Smooth muscle cell (in vitro differentiated cells): ENCODE results near the gene SAT2. TPM values are rescaled to one million over a fixed set of nuclear protein-coding genes. Genes with fewer than 3 reads are reported as not detected.
"Not testable (repeated sequence)": the region's sequence is repeated elsewhere in the genome, so short reads cannot be mapped to it uniquely, and the experiment has no call there.

Source experiments
- DNase-seq: peaks from one replicate; lab custom pipeline; 2025; ENCODE audit not compliant: unreplicated experiment; lab: John Stamatoyannopoulos, UW
- H2AFZ ChIP-seq: fragments of 200-600 bp; sonication (generic); 2 replicates; pipeline ENCODE4 v1.6.0; 2016; ENCODE audit warnings: antibody characterized with exemption, low read depth, mild to moderate bottlenecking
- H3F3A ChIP-seq: fragments of 200-600 bp; sonication (generic); 2 replicates; pipeline ENCODE4 v1.6.0; 2017; ENCODE audit warnings: antibody characterized with exemption, low read depth
- H3K27ac ChIP-seq: fragments of 200-600 bp; sonication (generic); 2 replicates; pipeline ENCODE4 v1.5.1; 2016; ENCODE audit warnings: low read depth, mild to moderate bottlenecking
- H3K27me3 ChIP-seq: fragments of 200-600 bp; sonication (generic); 2 replicates; pipeline ENCODE4 v1.6.1; 2016; ENCODE audit warnings: low read depth, mild to moderate bottlenecking
- H3K36me3 ChIP-seq: fragments of 200-600 bp; sonication (generic); 2 replicates; pipeline ENCODE4 v1.5.1; 2016; ENCODE audit warnings: low read depth
- H3K4me1 ChIP-seq: fragments of 200-600 bp; sonication (generic); 2 replicates; pipeline ENCODE4 v1.5.1; 2016; ENCODE audit warnings: low read depth
- H3K4me2 ChIP-seq: fragments of 200-600 bp; sonication (generic); 2 replicates; pipeline ENCODE4 v1.6.0; 2016; ENCODE audit warnings: mild to moderate bottlenecking
- H3K4me3 ChIP-seq: fragments of 200-600 bp; sonication (generic); 2 replicates; pipeline ENCODE4 v1.5.1; 2016; ENCODE audit warnings: mild to moderate bottlenecking
- H3K79me2 ChIP-seq: fragments of 200-600 bp; sonication (generic); 2 replicates; pipeline ENCODE4 v1.6.0; 2016; ENCODE audit warnings: low read depth, mild to moderate bottlenecking
- H3K9ac ChIP-seq: fragments of 200-600 bp; sonication (generic); 2 replicates; pipeline ENCODE4 v1.6.0; 2016; ENCODE audit warnings: low read depth
- H3K9me3 ChIP-seq: fragments of 200-600 bp; sonication (generic); replicated peaks from 2 replicates; pipeline ENCODE4 v1.5.1; 2016; ENCODE audit warnings: low read depth
- H4K20me1 ChIP-seq: fragments of 200-600 bp; sonication (generic); 2 replicates; pipeline ENCODE4 v1.6.0; 2016; ENCODE audit warnings: low read depth
- CTCF ChIP-seq: fragments of 200-600 bp; sonication (generic); IDR thresholded peaks from 2 replicates; pipeline ENCODE4 v1.5.1; 2017; ENCODE audit warnings: borderline replicate concordance, mild to moderate bottlenecking, antibody characterized with exemption; ENCODE audit not compliant: insufficient read depth, poor library complexity, severe bottlenecking
- WGBS: methylation state at CpG from one replicate; pipeline ENCODE4 v1.1.7; 2016; ENCODE audit warnings: low lambda C conversion rate; 5-methylcytosine and 5-hydroxymethylcytosine counted together
- polyA plus RNA-seq: library from polyadenylated mRNA; unstranded; fragments of >200 nt; fragmentation: Nextera tagmentation; extraction: Ambion mirVana; gene quantifications from 2 replicates; pipeline ENCODE4 v1.2.1, GENCODE V29; 2016
- total RNA-seq: library from RNA; depleted of rRNA; stranded (reverse); fragments of >200 nt; gene quantifications from 2 replicates; pipeline ENCODE4 v1.2.3, GENCODE V29; 2014

SAT2 gene
- total and polyA plus RNA-seq, 2 experiments from 2014 or later, result 64.9 to 74.2 TPM

- H3K9me3 ChIP-seq, result no peaks in the 10 kb centered on the region
- no peak overlapping the region for H3K4me2 ChIP-seq
- no peak for DNase-seq
- H2AFZ ChIP-seq, result no peak overlapping the region
- no peak overlapping the region for H3K9ac ChIP-seq
- H3K4me3 ChIP-seq, result no peak overlapping the region
- no peaks in the 10 kb centered on the region for H3F3A ChIP-seq
- peaks cover 18% of the 10 kb centered on the region for H3K4me1 ChIP-seq
- no peak for TF ChIP-seq CTCF
- WGBS, result 98% methylated on average over 2 of the region's 2 CpGs
- H3K27ac ChIP-seq, result no peak overlapping the region
- H3K79me2 ChIP-seq, result peaks cover 78% of the 10 kb centered on the region
- no peaks in the 10 kb centered on the region for H3K27me3 ChIP-seq
- peaks cover 83% of the 10 kb centered on the region for H4K20me1 ChIP-seq
- no peaks in the 10 kb centered on the region for H3K36me3 ChIP-seq
Observed at GRCh38 chr17:7610641-7611040, 17.0 kb downstream of the SAT2 start.

- no peak for TF ChIP-seq CTCF
- peaks cover 49% of the 10 kb centered on the region for H3K79me2 ChIP-seq
- 98% methylated on average over 4 of the region's 4 CpGs for WGBS
Observed at GRCh38 chr17:7606280-7606679, 21.3 kb downstream of the SAT2 start.

GRCh38 chr17:7597561-7597960, 30.1 kb downstream of the SAT2 start:
- H3K27ac ChIP-seq, H4K20me1 ChIP-seq, H3K9ac ChIP-seq, H3K4me2 ChIP-seq, DNase-seq, H3F3A ChIP-seq, H2AFZ ChIP-seq, H3K9me3 ChIP-seq, H3K4me3 ChIP-seq, H3K27me3 ChIP-seq, H3K4me1 ChIP-seq, H3K79me2 ChIP-seq: not testable (repeated sequence)
- H3K36me3 ChIP-seq, result peaks cover 17% of the 10 kb centered on the region
- 76% methylated on average over 5 of the region's 5 CpGs for WGBS

More at GRCh38 chr17:7606280-7606679, 21.3 kb downstream of the SAT2 start:
- Histone ChIP-seq H2AFZ (no peak overlapping the region), H4K20me1 (peaks cover 58% of the 10 kb centered on the region), H3K4me3 (no peak overlapping the region), H3K27me3 (no peaks in the 10 kb centered on the region), H3K9ac (no peak overlapping the region), H3K9me3 (no peaks in the 10 kb centered on the region), H3K27ac (no peak overlapping the region), H3F3A (no peaks in the 10 kb centered on the region), H3K36me3 (peaks cover 11% of the 10 kb centered on the region), H3K4me1 (no peaks in the 10 kb centered on the region), H3K4me2 (no peak overlapping the region)
- DNase-seq, result no peak

- Histone ChIP-seq H3K4me2 (no peak overlapping the region), H3K79me2 (no peaks in the 10 kb centered on the region), H3K36me3 (peaks cover 10% of the 10 kb centered on the region), H3K27ac (no peak overlapping the region), H3K4me1 (peaks cover 23% of the 10 kb centered on the region), H3K9me3 (no peaks in the 10 kb centered on the region), H3K9ac (no peak overlapping the region), H4K20me1 (peaks cover 9% of the 10 kb centered on the region), H3K27me3 (no peaks in the 10 kb centered on the region), H2AFZ (no peak overlapping the region), H3K4me3 (no peak overlapping the region), H3F3A (no peaks in the 10 kb centered on the region)
- WGBS, result 94% methylated on average over 12 of the region's 12 CpGs
- TF ChIP-seq CTCF, result no peak
- DNase-seq, result no peak
Observed at GRCh38 chr17:7593296-7593695, 34.3 kb downstream of the SAT2 start.
